BJ (cell line): ENCODE results near the gene DHRS7B. TPM values are rescaled to one million over a fixed set of nuclear protein-coding genes. Genes with fewer than 3 reads are reported as not detected.

Source experiments
- CTCF ChIA-PET: fragments of 350-600 bp; formaldehyde crosslinking; extraction: SDS; loops from one replicate; lab custom pipeline; 2021; ENCODE audit warnings: antibody characterized with exemption, inconsistent platforms; lab: Yijun Ruan, JAX
- POLR2A ChIA-PET: fragments of 300-600 bp; sonication (Branson Sonifier 250); formaldehyde crosslinking; extraction: SDS; loops from one replicate; lab custom pipeline; 2021; ENCODE audit warnings: antibody characterized with exemption; lab: Charles Lee
- DNase-seq: peaks from one replicate; pipeline ENCODE4 v3.0.0-alpha.2; 2011; ENCODE audit warnings: low read depth
- H3K27me3 ChIP-seq: 2 replicates; pipeline ENCODE4 v1.6.0; 2011; ENCODE audit warnings: low read length; ENCODE audit not compliant: control insufficient read depth, insufficient read depth
- H3K36me3 ChIP-seq: 2 replicates; pipeline ENCODE4 v1.5.1; 2011; ENCODE audit warnings: low read length; ENCODE audit not compliant: control insufficient read depth, insufficient read depth
- H3K4me3 ChIP-seq: 2 replicates; pipeline ENCODE4 v1.5.1; 2011; ENCODE audit warnings: low read depth, mild to moderate bottlenecking, control low read depth, low read length
- polyA plus RNA-seq: library from polyadenylated mRNA; depleted of rRNA; stranded (reverse); fragments of >200 nt; gene quantifications from 2 replicates; pipeline ENCODE4 v1.2.3, GENCODE V29; 2011
- TF ChIP-seq, protein P1 (sequence below): IDR thresholded peaks from 2 replicates; pipeline ENCODE4 v1.5.1; 2011; ENCODE audit warnings: low read depth, mild to moderate bottlenecking, control low read depth, inconsistent platforms, low read length, moderate library complexity; ENCODE audit not compliant: insufficient read depth

DHRS7B gene
- polyA plus RNA-seq, 1 experiment: 47.0 TPM

DNA sequence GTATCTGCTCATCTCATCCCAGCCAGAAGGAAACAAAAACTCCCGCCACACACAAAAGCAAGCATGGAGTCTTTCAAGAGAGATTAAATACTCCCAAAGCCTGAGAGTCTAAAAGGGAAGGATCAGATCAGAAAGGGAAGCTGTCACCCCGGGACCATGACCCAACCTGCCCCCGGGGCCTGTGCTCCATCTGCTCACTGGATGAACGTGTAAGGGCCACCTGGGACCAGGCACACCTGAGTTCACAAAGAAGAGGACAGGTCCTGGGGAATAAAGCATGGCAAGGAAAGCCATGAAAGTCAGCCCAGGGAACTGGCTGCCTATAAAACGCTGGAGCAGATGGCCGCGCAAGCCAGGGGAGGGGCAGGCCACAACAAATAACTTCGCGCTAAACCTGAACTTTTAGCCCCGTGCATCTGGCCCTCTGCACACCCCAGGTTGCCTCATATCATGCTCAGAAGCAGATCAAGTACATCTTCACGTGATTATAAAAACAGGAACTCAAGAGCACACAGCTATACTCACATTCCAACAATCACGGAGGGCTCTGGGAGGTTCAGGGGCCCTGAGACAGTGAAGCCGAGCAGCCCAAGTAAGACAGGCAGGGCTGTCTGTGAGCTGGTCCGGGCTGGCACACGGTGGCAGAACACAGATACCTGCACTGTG, 83.8 kb downstream of the DHRS7B start:
- ChIA-PET CTCF (interaction anchor here (1.0 to 1.8 kb wide), 4 partner anchors 10 to 302 kb away, joined by 3 to 9 read pairs (median 4); no protein-coding TSS in a partner anchor), POLR2A (no interaction called here)
- H3K36me3 ChIP-seq: peaks cover 12% of the 10 kb centered on the region
- no peak overlapping the region for H3K4me3 ChIP-seq
- DNase-seq: no peak
- TF ChIP-seq, protein P1, sequence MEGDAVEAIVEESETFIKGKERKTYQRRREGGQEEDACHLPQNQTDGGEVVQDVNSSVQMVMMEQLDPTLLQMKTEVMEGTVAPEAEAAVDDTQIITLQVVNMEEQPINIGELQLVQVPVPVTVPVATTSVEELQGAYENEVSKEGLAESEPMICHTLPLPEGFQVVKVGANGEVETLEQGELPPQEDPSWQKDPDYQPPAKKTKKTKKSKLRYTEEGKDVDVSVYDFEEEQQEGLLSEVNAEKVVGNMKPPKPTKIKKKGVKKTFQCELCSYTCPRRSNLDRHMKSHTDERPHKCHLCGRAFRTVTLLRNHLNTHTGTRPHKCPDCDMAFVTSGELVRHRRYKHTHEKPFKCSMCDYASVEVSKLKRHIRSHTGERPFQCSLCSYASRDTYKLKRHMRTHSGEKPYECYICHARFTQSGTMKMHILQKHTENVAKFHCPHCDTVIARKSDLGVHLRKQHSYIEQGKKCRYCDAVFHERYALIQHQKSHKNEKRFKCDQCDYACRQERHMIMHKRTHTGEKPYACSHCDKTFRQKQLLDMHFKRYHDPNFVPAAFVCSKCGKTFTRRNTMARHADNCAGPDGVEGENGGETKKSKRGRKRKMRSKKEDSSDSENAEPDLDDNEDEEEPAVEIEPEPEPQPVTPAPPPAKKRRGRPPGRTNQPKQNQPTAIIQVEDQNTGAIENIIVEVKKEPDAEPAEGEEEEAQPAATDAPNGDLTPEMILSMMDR: no peak
- H3K27me3 ChIP-seq: no peaks in the 10 kb centered on the region

DNA sequence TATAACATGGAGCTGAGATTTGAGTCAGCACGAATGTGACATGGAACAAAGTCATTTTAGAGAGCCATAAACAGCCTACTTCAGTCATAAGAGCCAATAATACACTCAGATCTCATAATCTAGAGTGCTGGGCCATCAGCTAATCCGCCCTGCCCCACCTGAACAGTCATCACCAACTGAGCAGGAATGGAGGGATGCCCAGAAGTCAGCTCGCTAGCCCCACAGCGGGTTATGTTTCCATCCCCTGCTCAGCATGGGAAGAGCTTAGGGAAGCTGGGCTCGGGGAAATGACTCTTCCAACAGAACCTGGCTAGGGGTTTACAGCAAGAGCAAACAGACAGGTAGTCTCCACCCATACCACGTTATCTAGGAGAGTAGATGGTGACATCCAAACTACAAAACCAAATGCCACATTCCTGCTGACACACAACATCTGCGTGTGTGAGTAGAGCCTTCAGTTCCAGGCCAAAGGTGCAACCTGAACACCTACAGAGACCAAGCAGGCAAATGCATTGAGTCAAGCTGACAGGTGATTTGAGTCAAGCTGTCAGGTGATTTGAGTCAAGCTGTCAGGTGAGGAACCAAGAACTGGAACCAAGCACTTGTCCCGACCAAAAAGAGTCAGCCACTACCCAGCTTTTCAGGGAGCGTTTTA, 85.2 kb downstream of the DHRS7B start:
- no peaks in the 10 kb centered on the region for H3K27me3 ChIP-seq
- H3K4me3 ChIP-seq: peak overlapping the region; percentile 92; the same call in 1 of the 2 replicates
- TF ChIP-seq, protein P1: no peak
- POLR2A ChIA-PET: no interaction called here
- H3K36me3 ChIP-seq: peaks cover 12% of the 10 kb centered on the region; the same call in 1 of the 2 replicates
- CTCF ChIA-PET: interaction anchor here (1.0 to 1.8 kb wide), 4 partner anchors 11 to 301 kb away, joined by 3 to 9 read pairs (median 4); no protein-coding TSS in a partner anchor
- no peak for DNase-seq

DNA sequence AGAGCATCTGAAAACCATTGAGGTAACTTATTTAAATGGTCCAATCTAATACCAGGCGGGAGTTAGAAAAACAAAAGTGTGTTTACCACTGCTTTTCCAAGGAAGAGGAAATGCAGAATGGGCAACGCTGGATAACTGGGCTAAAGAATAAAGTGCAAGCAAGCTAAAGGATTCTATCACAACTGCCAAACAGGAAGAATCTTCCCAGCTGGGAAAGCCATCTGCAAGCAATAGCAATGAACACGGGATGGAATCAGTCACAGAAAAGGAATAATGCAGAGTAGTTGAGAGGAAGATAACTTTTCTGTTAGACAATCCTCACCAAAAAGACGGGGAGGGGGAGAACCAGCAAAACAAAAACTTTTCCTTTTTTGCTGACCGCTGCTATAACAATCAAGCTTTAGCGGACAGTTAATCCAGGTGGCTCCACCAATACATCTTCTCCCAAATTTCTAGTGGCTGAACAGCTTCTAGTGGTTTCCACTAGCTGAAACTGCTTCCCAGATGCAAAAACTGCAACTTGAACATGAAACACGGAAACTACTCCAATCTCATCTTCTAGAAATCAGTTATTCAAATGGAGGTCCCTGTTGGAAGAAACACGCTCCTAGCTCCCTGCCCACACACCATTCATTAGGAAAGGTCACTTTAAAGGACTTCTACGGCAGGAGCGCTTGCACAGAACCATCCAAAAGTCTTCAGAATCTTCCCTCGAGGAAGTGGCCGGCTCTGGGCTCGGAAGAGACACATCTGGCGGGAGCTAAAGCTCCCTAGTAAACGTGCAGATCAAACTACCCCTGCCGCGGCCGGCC, 86.3 kb downstream of the DHRS7B start:
- H3K36me3 ChIP-seq: peaks cover 12% of the 10 kb centered on the region; the same call in 1 of the 2 replicates
- H3K27me3 ChIP-seq: no peaks in the 10 kb centered on the region
- CTCF ChIA-PET: interaction anchor here (1.0 to 1.7 kb wide), 10 partner anchors 13 to 96 kb away, joined by 3 to 6 read pairs (median 4); no protein-coding TSS in a partner anchor
- no peak for DNase-seq
- TF ChIP-seq, protein P1: no peak
- peak overlapping the region; percentile 92 for H3K4me3 ChIP-seq
- POLR2A ChIA-PET: no interaction called here

DNA sequence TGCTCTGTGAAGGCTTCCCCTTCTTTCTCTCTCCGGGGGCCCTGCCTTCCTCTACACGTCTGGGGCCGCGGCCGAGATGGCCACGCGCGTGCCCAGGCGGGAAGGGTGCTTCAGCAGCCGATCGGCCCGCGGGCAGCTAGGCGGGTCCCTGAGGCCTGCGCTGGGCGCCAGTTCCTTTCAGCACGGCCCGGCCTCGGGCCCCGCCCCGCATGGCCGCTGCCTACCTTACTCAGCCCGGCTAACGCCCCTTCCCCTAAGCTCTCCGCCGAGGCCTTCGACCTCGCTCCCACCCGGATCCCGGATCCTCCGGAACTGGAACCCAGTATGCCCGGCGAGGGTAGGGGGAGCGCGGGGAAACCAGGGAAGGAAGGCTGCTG, 86.9 kb downstream of the DHRS7B start:
- Histone ChIP-seq H3K27me3 (no peaks in the 10 kb centered on the region), H3K4me3 (peak overlapping the region; percentile 92), H3K36me3 (peaks cover 10% of the 10 kb centered on the region; the same call in 1 of the 2 replicates)
- TF ChIP-seq, protein P1: no peak
- ChIA-PET POLR2A (no interaction called here), CTCF (interaction anchor here (1.0 to 1.7 kb wide), 6 partner anchors 14 to 94 kb away, joined by 3 to 5 read pairs (median 3); no protein-coding TSS in a partner anchor)
- DNase-seq: no peak
